ENCODE measurements around the gene GAS2L3. TPM values are rescaled to one million over a fixed set of nuclear protein-coding genes. Genes with fewer than 3 reads are reported as not detected.

GAS2L3 gene
- total and polyA plus RNA-seq, 2 donors (not counting 1 experiment from before 2014, with no cell fraction given): 0.10 TPM; not detected in 1

DNA sequence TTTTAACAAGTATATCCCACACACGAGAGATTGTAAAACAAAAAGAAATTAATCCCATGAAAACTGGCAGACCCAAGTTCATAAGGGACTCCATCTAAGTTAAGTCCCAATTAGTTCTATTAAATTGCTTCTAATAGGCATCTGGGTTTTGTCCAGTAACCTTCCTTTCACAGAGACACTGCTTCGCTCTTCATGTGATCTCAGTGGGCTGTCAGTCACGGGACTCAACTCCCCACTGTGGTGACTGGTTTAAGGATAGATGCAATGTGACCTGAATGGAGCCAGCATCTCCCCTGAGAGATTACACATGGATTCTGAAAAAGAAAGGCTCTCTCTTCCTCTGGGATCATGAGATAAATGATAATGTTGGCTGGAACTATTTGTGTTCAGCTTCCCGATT lies 96.4 kb downstream of the GAS2L3 start:
- peaks cover 0 to 7% (median 0%) of the 10 kb centered on the region in 3 donors for H3K9me3 ChIP-seq (ENCODE audit: control extremely low read depth in 1 of 3, control insufficient read depth in 2 of 3, insufficient read depth in 1 of 3, low read length in 2 of 3)
- Mint-ChIP-seq H3K27ac (no peak overlapping the region), H3K4me3 (no peak overlapping the region), H3K4me1 (no peaks in the 10 kb centered on the region), H3K27me3 (peaks cover 10% of the 10 kb centered on the region), H3K9me3 (ENCODE audit: insufficient read depth) (no peaks in the 10 kb centered on the region)
- ATAC-seq (ENCODE audit: low read depth) (no peak), DNase-seq (no peak)
- no peak overlapping the region for H3K27ac ChIP-seq (ENCODE audit: low read length in 2 of 2)
- intact Hi-C loops (cut with micrococcal nuclease): no loop called here
- no peak overlapping the region for H2AFZ ChIP-seq (ENCODE audit: insufficient read depth, low read depth, low read length, poor library complexity, severe bottlenecking)
- H3K4me2 ChIP-seq (replicated peaks; ENCODE audit: low read depth, low read length, poor library complexity, severe bottlenecking): no peak overlapping the region
- no peaks in the 10 kb centered on the region for H3K79me2 ChIP-seq (ENCODE audit: control insufficient read depth, insufficient read depth, low read length)
- H3K4me3 ChIP-seq (ENCODE audit: control extremely low read depth in 1 of 5, extremely low read depth in 1 of 5, insufficient read depth in 1 of 5, low read depth in 2 of 5, low read length in 4 of 5): no peak overlapping the region
- no peak for TF ChIP-seq EZH2 (IDR thresholded peaks at IDR 0.05; ENCODE audit: borderline replicate concordance, insufficient read depth, low read depth, low read length, poor library complexity, severe bottlenecking)
- TF ChIP-seq, protein P1, sequence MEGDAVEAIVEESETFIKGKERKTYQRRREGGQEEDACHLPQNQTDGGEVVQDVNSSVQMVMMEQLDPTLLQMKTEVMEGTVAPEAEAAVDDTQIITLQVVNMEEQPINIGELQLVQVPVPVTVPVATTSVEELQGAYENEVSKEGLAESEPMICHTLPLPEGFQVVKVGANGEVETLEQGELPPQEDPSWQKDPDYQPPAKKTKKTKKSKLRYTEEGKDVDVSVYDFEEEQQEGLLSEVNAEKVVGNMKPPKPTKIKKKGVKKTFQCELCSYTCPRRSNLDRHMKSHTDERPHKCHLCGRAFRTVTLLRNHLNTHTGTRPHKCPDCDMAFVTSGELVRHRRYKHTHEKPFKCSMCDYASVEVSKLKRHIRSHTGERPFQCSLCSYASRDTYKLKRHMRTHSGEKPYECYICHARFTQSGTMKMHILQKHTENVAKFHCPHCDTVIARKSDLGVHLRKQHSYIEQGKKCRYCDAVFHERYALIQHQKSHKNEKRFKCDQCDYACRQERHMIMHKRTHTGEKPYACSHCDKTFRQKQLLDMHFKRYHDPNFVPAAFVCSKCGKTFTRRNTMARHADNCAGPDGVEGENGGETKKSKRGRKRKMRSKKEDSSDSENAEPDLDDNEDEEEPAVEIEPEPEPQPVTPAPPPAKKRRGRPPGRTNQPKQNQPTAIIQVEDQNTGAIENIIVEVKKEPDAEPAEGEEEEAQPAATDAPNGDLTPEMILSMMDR (IDR thresholded peaks at IDR 0.05): no peak
- ChIA-PET POLR2A (no interaction called here), CTCF (no interaction called here)
- 85% methylated on average over 2 of the region's 4 CpGs for WGBS (ENCODE audit: insufficient coverage)
- H3K36me3 ChIP-seq (replicated peaks in 1 of 2; ENCODE audit: control extremely low read depth in 1 of 2, control insufficient read depth in 1 of 2, extremely low read depth in 1 of 2, insufficient read depth in 2 of 2, low read length in 1 of 2): no peaks in the 10 kb centered on the region
- no peaks in the 10 kb centered on the region for H3K27me3 ChIP-seq (replicated peaks in 1 of 4; ENCODE audit: control extremely low read depth in 1 of 4, control insufficient read depth in 3 of 4, insufficient read depth in 4 of 4, low read length in 3 of 4)
- no peak overlapping the region for H3K9ac ChIP-seq (ENCODE audit: low read length)
- no peaks in the 10 kb centered on the region for H4K20me1 ChIP-seq (ENCODE audit: control insufficient read depth, insufficient read depth, low read length, poor library complexity, severe bottlenecking)
- H3K4me1 ChIP-seq (ENCODE audit: control insufficient read depth in 2 of 2, insufficient read depth in 2 of 2, low read length in 2 of 2): no peaks in the 10 kb centered on the region

DNA sequence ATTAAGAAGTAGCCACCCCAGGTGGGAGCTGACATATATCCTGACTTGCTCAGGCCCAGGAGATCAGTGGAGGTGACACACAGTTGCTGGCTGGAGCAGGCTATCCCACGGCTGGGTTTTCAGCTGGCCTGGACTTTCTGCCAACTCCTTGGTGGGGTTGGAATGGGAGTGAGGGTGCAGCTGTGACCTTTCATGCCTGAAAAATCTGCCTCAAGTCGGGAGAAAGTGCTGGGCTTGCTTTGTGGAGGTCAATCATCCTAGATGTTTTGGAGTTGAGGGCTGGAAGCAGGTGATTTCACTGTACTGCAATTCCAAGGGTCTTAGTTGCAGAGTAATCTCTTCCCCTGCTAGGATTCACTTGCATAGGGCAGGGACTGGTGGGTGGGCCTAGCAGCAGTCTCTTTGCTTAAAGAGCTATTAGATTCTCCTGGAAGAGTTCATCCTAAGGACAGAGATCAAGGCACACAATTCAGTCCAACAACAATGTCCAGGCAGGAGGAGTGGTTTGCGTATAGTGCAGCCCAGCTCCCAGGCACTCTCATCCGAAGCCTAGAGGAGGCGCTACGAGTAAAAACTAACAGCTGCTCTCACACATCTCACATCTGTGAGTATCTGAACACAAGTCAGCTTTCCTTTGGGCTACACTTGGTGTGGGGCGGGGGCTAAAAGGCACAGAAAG lies 98.1 kb downstream of the GAS2L3 start:
- ATAC-seq (ENCODE audit: low read depth) (no peak), DNase-seq (no peak)
- Histone ChIP-seq H3K4me3 (ENCODE audit: control extremely low read depth in 1 of 5, extremely low read depth in 1 of 5, insufficient read depth in 1 of 5, low read depth in 2 of 5, low read length in 4 of 5) (no peak overlapping the region), H3K79me2 (ENCODE audit: control insufficient read depth, insufficient read depth, low read length) (no peaks in the 10 kb centered on the region), H4K20me1 (ENCODE audit: control insufficient read depth, insufficient read depth, low read length, poor library complexity, severe bottlenecking) (no peaks in the 10 kb centered on the region), H3K9me3 (ENCODE audit: control extremely low read depth in 1 of 3, control insufficient read depth in 2 of 3, insufficient read depth in 1 of 3, low read length in 2 of 3) (peaks cover 0 to 7% (median 0%) of the 10 kb centered on the region in 3 donors), H3K4me1 (ENCODE audit: control insufficient read depth in 2 of 2, insufficient read depth in 2 of 2, low read length in 2 of 2) (no peaks in the 10 kb centered on the region), H3K27ac (ENCODE audit: low read length in 2 of 2) (no peak overlapping the region), H3K4me2 (replicated peaks; ENCODE audit: low read depth, low read length, poor library complexity, severe bottlenecking) (no peak overlapping the region), H3K27me3 (replicated peaks in 1 of 4; ENCODE audit: control extremely low read depth in 1 of 4, control insufficient read depth in 3 of 4, insufficient read depth in 4 of 4, low read length in 3 of 4) (no peaks in the 10 kb centered on the region), H3K36me3 (replicated peaks in 1 of 2; ENCODE audit: control extremely low read depth in 1 of 2, control insufficient read depth in 1 of 2, extremely low read depth in 1 of 2, insufficient read depth in 2 of 2, low read length in 1 of 2) (no peaks in the 10 kb centered on the region), H2AFZ (ENCODE audit: insufficient read depth, low read depth, low read length, poor library complexity, severe bottlenecking) (no peak overlapping the region), H3K9ac (ENCODE audit: low read length) (no peak overlapping the region)
- ChIA-PET POLR2A (no interaction called here), CTCF (interaction anchor here (0.9 to 2.7 kb wide), 4 partner anchors 10 to 439 kb away, joined by 4 to 12 read pairs (median 4); no protein-coding TSS in a partner anchor)
- no peaks in the 10 kb centered on the region for H3K9me3 Mint-ChIP-seq (ENCODE audit: insufficient read depth)
- H3K27me3 Mint-ChIP-seq: peaks cover 10% of the 10 kb centered on the region
- intact Hi-C loops (cut with micrococcal nuclease): no loop called here
- H3K27ac Mint-ChIP-seq: no peak overlapping the region
- no peak for TF ChIP-seq EZH2 (IDR thresholded peaks at IDR 0.05; ENCODE audit: borderline replicate concordance, insufficient read depth, low read depth, low read length, poor library complexity, severe bottlenecking)
- TF ChIP-seq, protein P1 (IDR thresholded peaks at IDR 0.05): no peak
- no peak overlapping the region for H3K4me3 Mint-ChIP-seq
- WGBS (ENCODE audit: insufficient coverage): 91% methylated on average over 6 of the region's 7 CpGs
- no peaks in the 10 kb centered on the region for H3K4me1 Mint-ChIP-seq
